Liver (tissue), 9 donors: Measurements from ENCODE around the gene TMX3. TPM values are rescaled to one million over a fixed set of nuclear protein-coding genes. Genes with fewer than 3 reads are reported as not detected.
A peak's percentile ranks its signal among the peaks of the same experiment; 100 is the strongest.

Experiments
- DNase-seq: peaks from one replicate; pipeline ENCODE4 v3.0.0-alpha.2; 2017; ENCODE audit warnings: low spot score
- H3K27ac ChIP-seq, 2 donors: one replicate each; pipeline ENCODE4 v1.7.0; 2013; ENCODE audit warnings: inconsistent platforms in 2 of 2, low read length in 2 of 2, control low read depth in 1 of 2, low read depth in 1 of 2, mild to moderate bottlenecking in 1 of 2
- H3K27me3 ChIP-seq, 4 donors: one replicate each; pipeline versions ENCODE4 v1.6.1 to v1.7.0; 2013; ENCODE audit warnings: low read length in 3 of 4, inconsistent platforms in 1 of 4, mild to moderate bottlenecking in 1 of 4, moderate library complexity in 1 of 4; ENCODE audit not compliant: control insufficient read depth in 4 of 4, insufficient read depth in 4 of 4
- H3K36me3 ChIP-seq, 4 donors: one replicate each; pipeline versions ENCODE4 v1.6.1 to v1.7.0; 2013; ENCODE audit warnings: low read length in 3 of 4, mild to moderate bottlenecking in 3 of 4, low read depth in 1 of 4, moderate library complexity in 1 of 4; ENCODE audit not compliant: control insufficient read depth in 4 of 4, insufficient read depth in 3 of 4
- H3K4me1 ChIP-seq, 4 donors: one replicate each; pipeline versions ENCODE4 v1.6.1 to v1.7.0; 2013; ENCODE audit warnings: low read length in 3 of 4, mild to moderate bottlenecking in 3 of 4, moderate library complexity in 1 of 4; ENCODE audit not compliant: control insufficient read depth in 4 of 4, insufficient read depth in 4 of 4
- H3K4me3 ChIP-seq, 3 donors: one replicate each; pipeline versions ENCODE4 v1.6.1 to v1.7.0; 2013; ENCODE audit warnings: low read length in 3 of 3, control low read depth in 1 of 3, low read depth in 1 of 3, mild to moderate bottlenecking in 1 of 3
- H3K9ac ChIP-seq, 2 donors: one replicate each; pipeline ENCODE4 v1.7.0; 2013; ENCODE audit warnings: low read length in 2 of 2, mild to moderate bottlenecking in 2 of 2, moderate library complexity in 2 of 2, control low read depth in 1 of 2, low read depth in 1 of 2
- H3K9me3 ChIP-seq, 4 donors: one replicate each; pipeline versions ENCODE4 v1.6.1 to v1.7.0; 2013; ENCODE audit warnings: low read length in 3 of 4; ENCODE audit not compliant: control insufficient read depth in 4 of 4
- EGR1 ChIP-seq, 2 donors: IDR thresholded peaks; 2 replicates each; pipeline ENCODE4 v1.6.1; 2016 to 2018; ENCODE audit warnings: antibody characterized with exemption in 2 of 2, low read depth in 2 of 2
- FOXA1 ChIP-seq: IDR thresholded peaks from 2 replicates; pipeline ENCODE4 v1.6.1; 2016; ENCODE audit warnings: antibody characterized with exemption
- FOXA2 ChIP-seq: IDR thresholded peaks from 2 replicates; pipeline ENCODE4 v1.6.1; 2016; ENCODE audit warnings: antibody characterized with exemption
- GABPA ChIP-seq, 2 donors: IDR thresholded peaks in 1 of 2; conservative IDR thresholded peaks in 1 of 2; 2 replicates each; pipeline ENCODE4 v1.6.1; 2016; ENCODE audit warnings: antibody characterized with exemption in 2 of 2, mild to moderate bottlenecking in 1 of 2, moderate library complexity in 1 of 2
- HNF4G ChIP-seq: IDR thresholded peaks from 2 replicates; pipeline ENCODE4 v1.6.1; 2016; ENCODE audit warnings: antibody characterized with exemption
- JUND ChIP-seq, 2 donors: IDR thresholded peaks; 2 replicates each; pipeline ENCODE4 v1.6.1; 2016; ENCODE audit warnings: antibody characterized with exemption in 2 of 2
- NR2F2 ChIP-seq: IDR thresholded peaks from 2 replicates; pipeline ENCODE4 v1.6.1; 2016; ENCODE audit warnings: antibody characterized with exemption
- RAD21 ChIP-seq, 2 donors: IDR thresholded peaks; 2 replicates each; pipeline ENCODE4 v1.6.1; 2016; ENCODE audit warnings: antibody characterized with exemption in 2 of 2, mild to moderate bottlenecking in 2 of 2
- RXRA ChIP-seq, 2 donors: IDR thresholded peaks; 2 replicates each; pipeline ENCODE4 v1.6.1; 2017 to 2018; ENCODE audit warnings: antibody characterized with exemption in 2 of 2, mild to moderate bottlenecking in 1 of 2
- SP1 ChIP-seq: IDR thresholded peaks from 2 replicates; pipeline ENCODE4 v1.6.1; 2018; ENCODE audit warnings: antibody characterized with exemption, mild to moderate bottlenecking
- TAF1 ChIP-seq: conservative IDR thresholded peaks from 2 replicates; pipeline ENCODE4 v1.6.1; 2016; ENCODE audit warnings: antibody characterized with exemption, mild to moderate bottlenecking
- YY1 ChIP-seq: IDR thresholded peaks from 2 replicates; pipeline ENCODE4 v1.6.1; 2016; ENCODE audit warnings: antibody characterized with exemption, mild to moderate bottlenecking
- ZBTB33 ChIP-seq: IDR thresholded peaks from 2 replicates; pipeline ENCODE4 v1.6.1; 2016; ENCODE audit warnings: antibody characterized with exemption
- WGBS: extraction: QIAGEN DNeasy Blood & Tissue Kit; methylation state at CpG from one replicate; pipeline ENCODE4 v1.1.7; 2013; 5-methylcytosine and 5-hydroxymethylcytosine counted together
- polyA plus RNA-seq, 2 donors: library from polyadenylated mRNA; stranded (reverse) in 1 of 2; unstranded in 1 of 2; fragments of 200-250 nt in 1 of 2; fragments of >200 nt in 1 of 2; fragmentation: Nextera tagmentation in 1 of 2; extraction: Ambion mirVana in 1 of 2; gene quantifications; one replicate each; pipeline versions ENCODE4 v1.2.1 to v1.2.3, GENCODE V29; 2013 to 2015
- total RNA-seq, 2 donors: library from RNA; depleted of rRNA; stranded (reverse); fragments of >200 nt; gene quantifications; one replicate each; pipeline ENCODE4 v1.2.3, GENCODE V29; 2014
- TF ChIP-seq, protein P1 (sequence below): IDR thresholded peaks from 2 replicates; pipeline ENCODE4 v1.6.1; 2016; ENCODE audit warnings: antibody characterized with exemption
- TF ChIP-seq, protein P2 (sequence below): fragments of 150-350 bp; IDR thresholded peaks from 2 replicates; pipeline ENCODE4 v1.5.1; 2017; ENCODE audit warnings: improper control_type of control experiment, low read depth, low read length; ENCODE audit not compliant: missing input control
- TF ChIP-seq, protein P3 (sequence below): IDR thresholded peaks from 2 replicates; pipeline ENCODE4 v1.6.1; 2016; ENCODE audit warnings: antibody characterized with exemption
- TF ChIP-seq, protein P4 (sequence below): IDR thresholded peaks from 2 replicates; pipeline ENCODE4 v1.6.1; 2016; ENCODE audit warnings: antibody characterized with exemption, mild to moderate bottlenecking
- donor health status: healthy.
- donor health status: healthy.
- donor health status: healthy.
- donor health status: healthy.
- donor health status: healthy.

Gene TMX3
- total and polyA plus RNA-seq, 4 donors, result 9.0 to 38.6 (median 20.3) TPM

DNA sequence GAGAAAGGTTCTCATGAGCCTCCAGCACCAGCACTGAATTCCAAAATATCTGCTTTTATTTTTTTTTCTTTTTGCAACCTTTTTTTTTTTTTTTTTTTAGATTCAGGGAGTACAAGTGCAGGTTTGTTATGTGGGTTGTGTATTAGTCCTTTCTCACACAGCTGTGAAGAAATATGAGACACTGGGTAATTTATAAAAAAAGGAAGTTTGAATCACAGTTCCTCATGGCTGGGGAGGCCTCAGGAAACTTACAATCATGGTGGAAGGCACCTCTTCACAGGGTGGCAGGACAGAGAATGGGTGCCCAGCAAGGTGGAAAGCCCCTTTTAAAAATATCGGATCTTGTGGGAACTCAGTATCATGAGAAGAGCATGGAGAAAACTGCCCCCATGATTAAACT is 7.9 kb upstream of the TMX3 start (continued):
- TF ChIP-seq, protein P1, sequence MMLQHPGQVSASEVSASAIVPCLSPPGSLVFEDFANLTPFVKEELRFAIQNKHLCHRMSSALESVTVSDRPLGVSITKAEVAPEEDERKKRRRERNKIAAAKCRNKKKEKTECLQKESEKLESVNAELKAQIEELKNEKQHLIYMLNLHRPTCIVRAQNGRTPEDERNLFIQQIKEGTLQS, result no peak
- TF ChIP-seq JUND (IDR thresholded peaks at IDR 0.05) (no peak), FOXA1 (no peak), FOXA2 (no peak), NR2F2 (no peak), HNF4G (no peak), RXRA (IDR thresholded peaks at IDR 0.05) (no peak), SP1 (no peak)
- TF ChIP-seq, protein P2, sequence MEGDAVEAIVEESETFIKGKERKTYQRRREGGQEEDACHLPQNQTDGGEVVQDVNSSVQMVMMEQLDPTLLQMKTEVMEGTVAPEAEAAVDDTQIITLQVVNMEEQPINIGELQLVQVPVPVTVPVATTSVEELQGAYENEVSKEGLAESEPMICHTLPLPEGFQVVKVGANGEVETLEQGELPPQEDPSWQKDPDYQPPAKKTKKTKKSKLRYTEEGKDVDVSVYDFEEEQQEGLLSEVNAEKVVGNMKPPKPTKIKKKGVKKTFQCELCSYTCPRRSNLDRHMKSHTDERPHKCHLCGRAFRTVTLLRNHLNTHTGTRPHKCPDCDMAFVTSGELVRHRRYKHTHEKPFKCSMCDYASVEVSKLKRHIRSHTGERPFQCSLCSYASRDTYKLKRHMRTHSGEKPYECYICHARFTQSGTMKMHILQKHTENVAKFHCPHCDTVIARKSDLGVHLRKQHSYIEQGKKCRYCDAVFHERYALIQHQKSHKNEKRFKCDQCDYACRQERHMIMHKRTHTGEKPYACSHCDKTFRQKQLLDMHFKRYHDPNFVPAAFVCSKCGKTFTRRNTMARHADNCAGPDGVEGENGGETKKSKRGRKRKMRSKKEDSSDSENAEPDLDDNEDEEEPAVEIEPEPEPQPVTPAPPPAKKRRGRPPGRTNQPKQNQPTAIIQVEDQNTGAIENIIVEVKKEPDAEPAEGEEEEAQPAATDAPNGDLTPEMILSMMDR, result no peak

GRCh38 chr18:68721681-68722583 is 7.0 kb upstream of the TMX3 start:
- Histone ChIP-seq H3K36me3 (peaks cover 0 to 2% (median under 1%) of the 10 kb centered on the region in 4 donors), H3K27me3 (no peaks in the 10 kb centered on the region), H3K27ac (peak overlapping the region in 1 of 2 donors; percentile 50), H3K9me3 (no peaks in the 10 kb centered on the region), H3K4me1 (no peaks in the 10 kb centered on the region), H3K4me3 (peak overlapping the region in 2 of 3 donors; percentile 3 to 19), H3K9ac (no peak overlapping the region)
- no peak for TF ChIP-seq HNF4G
- TF ChIP-seq GABPA (IDR thresholded peaks at IDR 0.05 in 1 of 2, conservative IDR thresholded peaks at IDR 0.05 in 1 of 2), result no peak
- TF ChIP-seq, protein P1, result no peak
- TF ChIP-seq, protein P3, sequence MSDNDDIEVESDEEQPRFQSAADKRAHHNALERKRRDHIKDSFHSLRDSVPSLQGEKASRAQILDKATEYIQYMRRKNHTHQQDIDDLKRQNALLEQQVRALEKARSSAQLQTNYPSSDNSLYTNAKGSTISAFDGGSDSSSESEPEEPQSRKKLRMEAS, result no peak
- TF ChIP-seq YY1, result no peak
- TF ChIP-seq, protein P2, result no peak
- TF ChIP-seq FOXA1, result no peak
- no peak for TF ChIP-seq JUND (IDR thresholded peaks at IDR 0.05)
- TF ChIP-seq SP1, result no peak
- TF ChIP-seq RXRA (IDR thresholded peaks at IDR 0.05), result no peak
- no peak for TF ChIP-seq EGR1 (IDR thresholded peaks at IDR 0.05; ENCODE audit: low read depth in 2 of 2)
- TF ChIP-seq NR2F2, result no peak
- no peak for TF ChIP-seq ZBTB33
- no peak for TF ChIP-seq TAF1
- TF ChIP-seq, protein P4, sequence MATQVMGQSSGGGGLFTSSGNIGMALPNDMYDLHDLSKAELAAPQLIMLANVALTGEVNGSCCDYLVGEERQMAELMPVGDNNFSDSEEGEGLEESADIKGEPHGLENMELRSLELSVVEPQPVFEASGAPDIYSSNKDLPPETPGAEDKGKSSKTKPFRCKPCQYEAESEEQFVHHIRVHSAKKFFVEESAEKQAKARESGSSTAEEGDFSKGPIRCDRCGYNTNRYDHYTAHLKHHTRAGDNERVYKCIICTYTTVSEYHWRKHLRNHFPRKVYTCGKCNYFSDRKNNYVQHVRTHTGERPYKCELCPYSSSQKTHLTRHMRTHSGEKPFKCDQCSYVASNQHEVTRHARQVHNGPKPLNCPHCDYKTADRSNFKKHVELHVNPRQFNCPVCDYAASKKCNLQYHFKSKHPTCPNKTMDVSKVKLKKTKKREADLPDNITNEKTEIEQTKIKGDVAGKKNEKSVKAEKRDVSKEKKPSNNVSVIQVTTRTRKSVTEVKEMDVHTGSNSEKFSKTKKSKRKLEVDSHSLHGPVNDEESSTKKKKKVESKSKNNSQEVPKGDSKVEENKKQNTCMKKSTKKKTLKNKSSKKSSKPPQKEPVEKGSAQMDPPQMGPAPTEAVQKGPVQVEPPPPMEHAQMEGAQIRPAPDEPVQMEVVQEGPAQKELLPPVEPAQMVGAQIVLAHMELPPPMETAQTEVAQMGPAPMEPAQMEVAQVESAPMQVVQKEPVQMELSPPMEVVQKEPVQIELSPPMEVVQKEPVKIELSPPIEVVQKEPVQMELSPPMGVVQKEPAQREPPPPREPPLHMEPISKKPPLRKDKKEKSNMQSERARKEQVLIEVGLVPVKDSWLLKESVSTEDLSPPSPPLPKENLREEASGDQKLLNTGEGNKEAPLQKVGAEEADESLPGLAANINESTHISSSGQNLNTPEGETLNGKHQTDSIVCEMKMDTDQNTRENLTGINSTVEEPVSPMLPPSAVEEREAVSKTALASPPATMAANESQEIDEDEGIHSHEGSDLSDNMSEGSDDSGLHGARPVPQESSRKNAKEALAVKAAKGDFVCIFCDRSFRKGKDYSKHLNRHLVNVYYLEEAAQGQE, result no peak
- TF ChIP-seq FOXA2, result no peak
- no peak for TF ChIP-seq RAD21 (IDR thresholded peaks at IDR 0.05)
- no peak for DNase-seq
- 53% methylated on average over 8 of the region's 8 CpGs for whole genome bisulfite sequencing
